Fibroblast of peridontal ligament (primary cell): Measurements from ENCODE around the gene HOXD13.

Experiments
- DNase-seq: peaks from one replicate; pipeline ENCODE4 v3.0.0-alpha.2; 2010; ENCODE audit errors: extremely low read depth

Gene HOXD13

DNA sequence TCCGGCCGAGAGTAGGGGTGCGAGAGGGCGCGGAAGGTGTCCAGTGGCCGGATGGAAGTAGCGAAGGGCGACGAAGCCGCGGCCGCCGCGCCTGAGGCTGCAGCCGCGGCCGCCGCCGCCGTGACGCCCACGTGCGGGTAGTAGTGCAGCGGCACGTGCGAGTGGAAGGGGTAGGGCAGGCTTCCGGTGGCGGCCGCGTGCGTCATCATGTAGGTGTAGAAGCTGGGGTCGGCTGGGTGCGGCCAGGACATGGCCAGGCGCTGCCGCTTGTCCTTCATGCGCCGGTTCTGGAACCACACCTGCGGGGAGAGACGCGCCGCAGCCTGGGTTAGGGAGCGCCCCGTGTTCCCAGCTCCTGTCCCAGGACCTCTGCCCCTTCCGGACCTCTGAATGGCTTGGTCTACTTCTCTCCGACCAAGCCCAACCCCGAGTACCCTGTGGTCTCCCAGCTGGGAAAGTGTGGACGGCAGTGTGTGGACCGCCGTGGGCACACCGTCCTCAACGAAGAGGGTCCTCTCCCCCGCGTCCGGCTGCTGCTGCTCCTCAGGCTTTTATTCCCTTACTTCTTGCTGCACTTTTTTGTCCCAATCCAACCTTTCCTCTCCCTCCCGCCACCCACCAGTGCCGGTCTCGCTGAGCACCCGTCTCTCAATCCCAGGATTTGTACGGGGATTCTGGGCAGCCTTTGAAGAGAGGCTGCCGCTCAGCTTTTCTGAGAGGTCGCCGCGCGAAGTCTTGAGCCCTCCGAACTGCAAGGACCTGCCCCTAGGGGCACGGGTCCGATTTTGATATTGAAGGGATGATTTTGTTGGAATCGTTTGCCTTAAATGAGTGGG lies 11.8 kb upstream of the HOXD13 start:
- no peak for DNase-seq

DNA sequence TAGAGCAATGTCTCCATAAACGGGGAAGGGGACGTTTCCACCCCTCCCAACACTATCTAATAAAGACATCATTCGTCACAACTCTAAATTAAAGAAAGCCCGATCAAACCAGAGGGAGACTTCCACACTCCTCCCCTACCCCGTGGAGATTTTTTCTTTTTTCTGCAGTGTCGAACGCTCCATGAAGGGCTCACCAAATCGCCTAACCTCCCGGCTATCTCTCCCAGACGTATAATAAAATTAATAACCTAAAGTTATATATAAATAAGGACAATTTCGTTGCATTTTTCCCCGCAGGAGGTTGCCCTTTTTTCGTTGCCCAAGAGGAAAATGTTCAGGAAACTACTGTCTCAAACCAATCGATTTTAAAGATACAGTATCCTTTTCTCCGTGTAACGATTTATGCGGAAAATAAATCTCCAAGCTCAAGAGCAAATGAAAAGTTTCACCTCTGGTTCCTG lies 11.1 kb upstream of the HOXD13 start:
- no peak for DNase-seq

DNA sequence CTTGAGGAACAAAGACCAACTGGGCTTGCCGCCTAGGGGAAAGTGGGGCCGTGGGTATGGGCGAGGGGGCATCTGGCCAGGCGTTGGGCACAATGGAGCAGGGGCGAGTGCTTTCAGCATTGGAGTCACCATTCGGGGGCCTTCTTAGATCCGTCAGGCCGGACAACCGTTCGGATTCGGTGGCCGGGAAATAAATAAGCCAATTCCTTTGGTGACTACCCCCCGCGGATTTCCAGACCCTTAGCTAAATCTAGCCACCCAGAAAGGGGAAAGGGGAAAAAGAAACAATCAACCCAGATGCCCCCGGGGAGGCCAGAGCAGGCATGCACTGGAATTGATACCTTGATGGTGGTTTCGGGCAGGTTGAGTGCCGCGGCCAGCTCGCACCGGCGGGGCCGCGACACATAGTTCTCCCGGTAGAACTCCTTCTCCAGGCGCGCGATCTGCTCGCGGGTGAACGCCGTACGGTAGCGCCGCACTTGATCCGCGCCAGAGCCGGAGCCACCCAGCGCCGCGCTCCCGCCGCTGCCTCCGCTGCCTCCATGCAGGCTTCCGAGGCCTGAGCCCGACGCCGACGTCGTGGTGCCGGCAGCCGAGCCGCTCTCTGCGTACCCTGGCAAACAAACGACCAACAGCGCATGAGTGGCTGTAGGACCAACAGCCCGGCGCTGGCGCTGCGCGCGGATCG lies 10.5 kb upstream of the HOXD13 start:
- DNase-seq, result no peak

DNA sequence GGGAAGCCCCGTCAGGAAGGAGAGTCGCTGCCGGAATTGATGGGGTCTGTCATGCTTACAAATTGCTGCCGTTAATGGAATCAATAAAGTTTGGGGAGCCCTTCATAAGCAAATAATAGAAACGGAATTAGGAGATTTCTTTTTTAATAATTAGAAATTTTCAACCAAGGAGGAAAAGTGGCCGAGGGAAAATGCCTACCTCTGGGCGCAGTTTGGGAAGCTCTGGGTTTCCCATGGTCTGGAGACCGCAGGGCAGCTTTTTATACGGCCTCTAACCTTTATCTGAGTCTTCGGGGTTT lies 10.0 kb upstream of the HOXD13 start:
- DNase-seq, result no peak

DNA sequence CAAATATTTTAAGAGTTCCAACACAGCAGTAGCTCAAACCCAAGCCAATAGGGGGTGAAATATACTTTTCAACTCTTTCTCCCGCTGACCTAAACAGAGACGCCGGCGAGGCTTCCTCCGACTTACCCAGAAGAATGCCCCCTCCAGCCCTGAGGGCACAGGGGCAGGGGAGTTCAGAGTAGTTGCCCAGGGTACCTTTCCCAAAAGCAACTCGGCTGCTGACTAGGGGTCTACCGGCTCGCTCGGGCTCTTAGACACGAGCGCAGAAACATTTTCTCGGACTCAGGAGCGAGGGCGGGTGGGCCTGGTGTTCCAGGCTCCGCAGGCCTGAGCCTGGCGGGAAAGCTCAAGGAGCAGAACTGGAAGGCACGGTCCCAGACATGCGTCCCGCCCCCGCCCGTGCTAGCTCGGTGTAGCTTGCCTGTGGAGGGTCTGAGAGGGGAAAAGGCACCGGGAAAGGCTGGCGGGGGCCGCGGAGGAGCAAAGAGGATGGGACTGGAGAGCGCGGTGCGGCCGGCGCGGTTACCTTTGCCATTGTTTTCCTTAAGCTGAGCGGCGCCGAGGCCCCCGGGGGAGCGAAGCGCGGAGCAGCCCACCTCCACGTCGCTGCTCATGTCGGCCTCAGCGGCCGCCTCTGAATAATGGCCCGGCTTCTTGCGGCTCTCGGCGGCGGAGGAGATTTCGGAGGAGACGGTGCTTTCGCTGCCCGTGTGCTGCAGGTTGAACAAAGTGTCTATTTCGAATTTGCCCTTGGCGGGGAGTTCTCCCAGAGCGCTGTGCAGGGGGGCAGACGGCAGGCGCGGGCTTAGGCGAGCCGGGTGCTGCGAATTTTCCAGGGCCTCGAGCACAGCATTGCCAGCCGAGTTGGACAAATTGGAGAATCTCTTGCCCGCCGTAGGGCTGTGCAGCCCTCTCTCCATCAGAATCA lies 9.4 kb upstream of the HOXD13 start:
- no peak for DNase-seq

DNA sequence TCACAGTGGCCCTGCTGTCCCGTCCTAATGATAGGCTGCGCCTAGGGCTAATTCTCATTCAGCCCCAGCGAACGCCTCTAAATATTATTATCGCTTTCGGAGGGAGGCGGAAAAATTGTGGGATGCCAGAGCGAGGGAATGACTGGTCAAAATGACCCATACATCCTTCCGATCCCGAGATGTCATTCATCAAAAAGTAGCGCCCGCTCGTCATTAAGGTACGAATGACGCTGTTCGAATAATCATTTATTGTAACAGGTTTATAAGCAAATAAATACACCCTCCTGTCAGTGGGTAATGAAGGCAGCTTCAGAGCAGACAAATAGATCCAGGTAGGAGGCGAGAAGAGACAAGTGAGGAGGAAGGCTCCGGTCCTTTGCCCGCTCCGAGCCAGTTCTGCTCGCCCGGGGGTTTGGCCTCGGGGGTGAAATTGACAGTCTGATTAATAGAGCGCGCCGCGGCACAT lies 8.7 kb upstream of the HOXD13 start, which contains the start of gene EVX2:
TSS of gene EVX2 (minus strand) at position 167 of the 466 bp plus-strand sequence. CDS start 186 bp downstream, outside the sequence.
- no peak for DNase-seq

DNA sequence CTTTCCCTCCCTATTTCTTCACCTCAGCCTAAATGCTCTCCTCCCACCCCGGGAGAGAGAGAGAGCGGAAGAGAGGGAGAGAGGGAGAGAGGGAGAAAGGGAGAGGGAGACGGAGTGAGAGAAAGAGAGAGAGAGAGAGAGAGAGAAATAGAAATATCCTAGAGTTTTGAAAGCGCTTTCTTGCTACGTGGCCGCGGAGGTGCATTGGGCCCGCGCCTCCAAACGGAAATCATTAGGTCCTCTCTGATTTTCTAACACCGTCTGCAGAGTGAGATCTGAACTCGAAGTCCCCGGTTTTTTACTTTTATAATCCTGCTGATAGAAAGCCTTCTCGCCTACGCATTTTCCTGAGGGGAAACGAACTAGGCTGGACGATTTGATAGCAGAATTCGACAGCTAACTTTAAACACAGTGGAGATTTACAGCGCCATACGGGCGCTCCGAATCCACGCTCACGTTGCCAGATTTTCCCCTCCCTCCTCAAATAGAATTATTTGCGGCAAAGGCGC lies 7.9 kb upstream of the HOXD13 start:
- DNase-seq, result no peak

DNA sequence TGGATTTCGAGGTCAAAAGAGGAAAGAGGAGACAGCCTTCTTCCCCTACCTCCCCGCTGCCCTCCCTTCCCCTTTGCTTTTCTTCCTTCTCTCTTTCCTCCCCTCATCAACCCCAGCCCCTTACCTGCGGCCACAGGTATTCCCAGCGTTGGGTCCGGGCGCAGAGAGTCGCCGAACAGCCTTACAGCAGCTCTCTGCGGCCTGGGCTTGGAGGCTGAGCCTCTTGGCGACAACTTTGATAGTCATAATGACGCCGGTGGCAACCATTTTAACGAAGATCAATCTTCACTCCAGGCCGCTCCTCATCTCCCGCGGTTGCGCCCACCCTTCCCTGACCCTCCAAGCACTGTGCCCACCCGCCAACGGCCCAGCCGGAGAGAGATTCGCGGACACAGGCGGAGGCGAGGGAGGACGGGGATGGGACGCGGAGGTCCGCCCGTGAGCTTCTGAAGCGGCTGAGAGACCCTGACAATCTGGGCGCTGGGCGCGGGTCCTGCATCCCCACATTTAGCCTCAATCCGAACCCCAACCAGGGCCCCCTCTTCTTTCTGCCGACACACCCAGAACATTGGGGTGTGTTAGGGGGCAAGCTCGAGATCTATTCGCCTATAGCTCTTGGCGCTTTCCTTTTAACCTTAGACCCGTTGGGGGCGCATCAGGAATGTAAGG lies 7.3 kb upstream of the HOXD13 start:
- DNase-seq, result no peak

DNA sequence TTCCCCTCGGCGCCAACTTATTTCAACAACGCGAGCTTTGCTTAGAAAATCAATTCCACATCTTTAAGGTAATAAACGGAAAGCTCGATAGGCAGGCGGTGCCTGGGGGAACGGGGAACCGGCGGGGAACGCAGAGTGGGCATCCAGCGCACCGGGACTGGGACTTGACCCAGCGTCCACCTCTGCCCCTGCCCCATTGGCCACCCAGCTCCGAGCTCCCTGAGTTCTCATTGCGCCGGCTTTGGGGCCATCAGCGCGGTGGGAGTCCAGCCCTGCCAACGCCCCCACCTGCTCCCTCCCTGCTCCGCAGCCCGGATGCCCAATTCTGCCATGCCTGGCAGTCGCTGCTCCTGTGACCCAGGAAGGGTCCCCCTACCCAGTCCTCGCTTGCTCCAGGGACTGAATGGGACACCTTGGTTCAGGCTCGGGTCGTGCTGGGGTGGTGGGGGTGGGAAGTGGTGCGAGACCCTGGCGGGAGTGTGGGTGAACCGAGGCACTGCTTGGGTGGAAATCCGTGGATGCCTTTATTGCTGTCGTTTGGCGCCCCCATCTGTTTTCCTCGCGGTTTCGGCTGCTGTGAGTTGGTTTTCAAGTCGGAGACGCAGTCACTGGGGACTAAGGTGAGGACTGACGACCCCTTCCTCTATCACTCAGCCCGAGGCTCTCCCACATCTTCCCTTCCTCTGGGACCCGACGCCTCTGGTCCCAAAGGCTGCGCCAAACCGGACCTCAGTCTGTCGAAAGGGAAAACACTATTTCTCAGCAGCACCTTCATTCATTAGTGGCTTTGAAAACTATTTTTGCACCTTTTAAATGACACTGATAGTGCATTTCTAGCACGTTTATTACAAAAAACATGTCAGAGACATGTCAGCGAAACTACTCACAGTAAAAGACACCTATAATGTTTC lies 6.4 kb upstream of the HOXD13 start:
- no peak for DNase-seq

DNA sequence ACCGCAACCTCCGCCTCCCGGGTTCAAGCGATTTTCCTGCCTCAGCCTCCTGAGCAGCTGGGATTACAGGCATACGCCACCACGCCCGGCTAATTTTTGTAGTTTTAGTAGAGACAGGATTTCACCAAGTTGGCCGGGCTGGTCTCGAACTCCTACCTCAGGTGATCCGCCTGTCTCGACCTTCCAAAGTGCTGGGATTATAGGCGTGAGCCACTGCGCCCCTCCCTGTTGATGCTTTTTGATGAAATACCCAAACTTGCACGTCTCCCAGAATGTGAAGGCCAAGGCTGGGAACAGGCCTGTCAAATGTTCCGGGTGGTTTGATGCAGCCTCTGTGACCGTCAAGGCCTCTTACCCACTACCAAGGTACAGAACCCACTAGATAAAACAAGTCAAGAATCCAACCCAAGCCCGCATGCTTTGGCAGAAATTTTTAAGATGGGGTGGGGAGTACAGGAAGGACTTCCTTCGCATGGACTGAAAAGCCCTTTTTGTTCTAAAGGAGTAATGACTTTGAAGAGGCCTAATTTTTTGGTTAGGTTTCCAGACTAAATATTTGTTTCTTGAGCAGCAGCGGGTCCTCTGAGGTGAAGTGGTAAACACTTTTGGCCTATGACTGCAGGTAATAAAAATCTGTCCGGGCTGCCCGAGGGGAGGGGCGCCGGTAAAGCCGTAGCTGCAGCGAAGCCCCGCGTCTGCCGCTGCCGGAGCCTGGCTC lies 5.0 kb upstream of the HOXD13 start:
- no peak for DNase-seq

DNA sequence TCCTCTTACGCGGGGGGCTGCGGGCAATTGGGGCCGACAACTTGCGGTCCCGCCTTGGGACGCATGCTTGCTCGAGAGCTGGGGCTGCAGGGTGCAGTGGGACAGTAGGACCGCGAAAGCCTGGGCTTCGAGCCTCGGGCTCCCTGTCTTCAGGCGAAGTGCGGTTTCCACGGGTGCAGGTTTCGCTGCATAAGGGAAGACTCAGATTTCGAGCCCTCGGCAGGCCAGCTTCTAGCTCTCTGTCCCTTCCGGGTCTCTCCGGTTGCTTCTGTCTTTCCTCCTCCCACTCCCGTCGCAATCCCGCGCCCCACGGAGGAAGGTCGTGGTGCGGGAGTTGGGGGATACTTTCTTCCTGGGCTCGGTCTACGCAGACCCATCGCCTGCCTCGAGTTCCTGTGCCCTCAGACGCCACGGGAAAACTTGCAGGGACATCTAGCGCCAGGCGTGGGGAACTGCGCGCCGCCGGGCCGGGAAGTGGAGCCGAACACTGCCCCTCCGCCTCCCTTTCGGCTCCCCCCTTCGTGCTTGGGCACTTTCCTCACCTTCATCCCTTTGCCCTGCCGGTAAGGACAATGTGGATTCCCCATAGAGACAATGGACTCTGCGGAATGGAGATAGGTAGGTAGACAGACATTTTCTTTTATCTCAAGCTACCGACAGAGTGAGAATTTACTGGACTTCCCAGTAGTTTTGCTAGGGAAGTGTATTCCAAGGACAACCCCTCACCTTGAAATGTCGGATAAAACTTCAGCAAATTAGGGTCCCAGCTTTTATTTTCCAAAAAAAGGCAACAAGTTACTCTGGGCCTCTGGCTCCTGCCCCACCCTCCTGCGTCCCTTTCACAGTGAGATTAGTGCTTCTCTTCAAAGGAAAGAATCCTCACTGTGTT lies 4.2 kb upstream of the HOXD13 start:
- DNase-seq, result peak; percentile 25

DNA sequence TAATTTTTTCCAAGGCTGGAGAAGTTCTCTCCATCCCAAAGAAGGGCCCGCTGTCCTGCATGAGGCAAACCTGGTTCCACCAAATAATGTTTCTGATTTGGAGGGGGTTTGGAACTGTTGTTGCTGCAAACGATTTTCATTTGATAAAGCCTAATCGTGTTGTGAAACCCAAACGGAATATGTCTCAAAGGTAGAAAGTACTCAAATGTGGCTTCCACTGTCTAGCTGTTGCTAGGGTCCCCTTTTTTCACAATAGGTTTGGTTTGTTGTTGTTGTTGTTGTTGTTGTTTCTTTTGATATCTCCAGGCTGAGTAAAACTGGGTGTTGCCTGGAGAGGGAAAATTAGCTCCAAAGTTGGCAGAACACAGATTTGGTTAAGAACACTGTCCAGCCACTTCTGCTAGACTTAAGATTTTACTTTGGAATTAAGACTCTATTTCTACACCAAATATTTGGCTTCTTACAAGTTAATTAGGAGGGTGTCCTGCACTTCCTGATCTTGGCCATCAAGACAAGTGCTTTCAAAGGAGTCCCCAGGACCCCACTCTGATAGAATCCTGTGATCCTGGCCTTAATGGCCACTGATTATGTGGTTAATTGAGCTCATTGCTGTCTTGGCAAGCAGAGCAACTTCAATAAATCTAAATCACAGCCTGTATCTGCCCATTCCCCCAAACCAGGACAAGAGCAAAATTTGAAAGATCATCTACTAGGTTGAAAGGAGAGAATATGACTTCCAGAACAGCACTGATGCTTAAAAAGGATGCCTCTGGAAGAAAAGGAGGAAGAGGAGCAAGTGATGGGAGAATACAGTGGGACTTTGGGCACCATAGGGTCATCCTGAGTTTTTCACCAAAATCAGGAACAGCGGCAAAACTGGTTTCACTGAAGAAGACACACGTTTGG lies 3.3 kb upstream of the HOXD13 start:
- DNase-seq, result no peak

DNA sequence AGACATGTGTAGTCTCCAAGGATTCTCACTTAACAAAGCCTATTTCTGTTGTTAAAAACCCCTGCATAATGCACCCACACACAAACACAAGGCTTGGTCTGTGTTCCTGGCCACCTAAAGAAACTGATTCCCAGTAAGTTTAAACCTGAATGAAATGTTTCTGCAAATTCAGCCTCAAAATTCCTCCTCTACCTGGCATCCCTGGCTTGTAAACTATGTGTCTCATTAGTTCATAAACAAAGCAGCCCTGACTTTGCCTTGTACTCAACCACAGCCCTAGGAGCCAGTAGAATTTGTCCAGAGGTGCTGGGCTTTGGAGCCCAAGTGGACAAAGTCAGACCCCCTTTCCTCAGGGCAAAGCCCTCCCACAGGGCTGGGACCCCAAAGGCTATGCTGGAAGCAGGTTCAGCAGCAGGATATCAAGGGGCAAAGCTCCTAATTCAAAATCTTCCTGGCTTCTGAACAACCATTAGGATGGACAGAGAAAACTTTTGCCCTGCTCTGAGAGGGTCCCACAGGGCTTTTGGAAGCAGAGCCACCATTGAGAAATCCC lies 2.6 kb upstream of the HOXD13 start:
- no peak for DNase-seq

DNA sequence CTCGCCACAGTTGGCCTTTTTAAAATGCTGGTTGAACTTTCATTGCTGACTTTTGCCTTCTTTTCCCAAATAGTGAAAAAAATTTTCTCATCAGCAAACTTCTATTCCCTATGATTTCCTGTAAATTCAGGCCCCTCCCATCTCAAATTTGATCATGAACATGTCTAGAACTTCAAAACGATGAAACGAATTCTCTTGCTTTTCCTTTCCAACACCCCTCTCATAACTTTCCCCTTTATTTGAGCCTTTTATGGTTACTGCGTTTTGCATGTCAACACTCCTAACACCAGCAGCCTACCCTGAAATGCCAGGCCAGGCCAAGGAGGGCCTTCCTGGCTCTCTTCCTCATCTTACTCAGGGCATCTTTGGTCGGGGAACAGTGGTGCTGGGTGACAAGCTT lies 1.7 kb upstream of the HOXD13 start:
- no peak for DNase-seq

DNA sequence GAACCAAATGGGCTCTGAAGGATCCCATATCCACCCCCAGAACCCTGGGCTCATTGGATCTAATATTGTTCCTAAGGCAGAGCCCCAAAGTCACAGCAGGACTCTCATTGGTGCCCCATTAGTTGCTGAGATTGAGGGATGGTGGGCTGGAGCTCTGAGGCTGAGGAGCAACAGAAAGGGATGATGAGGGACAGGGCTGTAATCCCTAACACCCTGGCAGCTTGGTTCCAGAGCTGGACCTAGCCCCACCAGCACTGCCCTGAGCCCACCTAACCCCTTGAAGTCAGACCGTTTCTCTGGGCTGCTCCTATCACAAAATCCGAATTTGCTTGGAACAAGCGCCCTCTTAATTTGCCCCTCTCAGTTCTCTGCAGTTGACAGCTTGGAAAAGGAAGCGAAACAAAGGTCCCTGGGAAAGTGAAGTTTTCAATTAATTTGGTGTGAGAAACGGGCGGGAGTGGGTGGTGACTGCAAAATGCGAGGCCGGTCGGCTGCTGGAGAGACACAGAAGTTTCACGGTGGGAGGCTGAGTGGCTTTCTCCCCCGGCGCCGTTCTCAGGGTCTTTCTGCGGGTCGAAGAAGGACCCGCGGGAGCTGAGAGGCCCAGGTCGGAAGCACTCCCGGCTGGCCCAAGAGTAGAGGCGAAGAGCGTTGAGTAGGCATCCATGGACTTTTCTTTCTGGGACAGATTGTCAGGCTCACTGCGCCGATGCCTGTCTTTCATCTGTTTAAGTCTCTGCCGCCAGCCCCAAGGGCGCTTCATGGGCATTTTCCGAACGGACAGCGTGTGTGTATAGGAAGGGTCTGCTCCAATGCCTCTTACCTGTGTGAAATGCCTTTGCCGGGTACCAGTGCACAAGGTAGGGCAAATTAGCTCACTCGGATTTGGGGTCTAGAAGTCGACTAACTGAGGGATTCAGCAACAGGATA lies 927 bp upstream of the HOXD13 start:
- DNase-seq, result no peak
